ENCODE results near the gene LCN1.
"Not testable (repeated sequence)": the region's sequence is repeated elsewhere in the genome, so short reads cannot be mapped to it uniquely, and the experiment has no call there.

DNA sequence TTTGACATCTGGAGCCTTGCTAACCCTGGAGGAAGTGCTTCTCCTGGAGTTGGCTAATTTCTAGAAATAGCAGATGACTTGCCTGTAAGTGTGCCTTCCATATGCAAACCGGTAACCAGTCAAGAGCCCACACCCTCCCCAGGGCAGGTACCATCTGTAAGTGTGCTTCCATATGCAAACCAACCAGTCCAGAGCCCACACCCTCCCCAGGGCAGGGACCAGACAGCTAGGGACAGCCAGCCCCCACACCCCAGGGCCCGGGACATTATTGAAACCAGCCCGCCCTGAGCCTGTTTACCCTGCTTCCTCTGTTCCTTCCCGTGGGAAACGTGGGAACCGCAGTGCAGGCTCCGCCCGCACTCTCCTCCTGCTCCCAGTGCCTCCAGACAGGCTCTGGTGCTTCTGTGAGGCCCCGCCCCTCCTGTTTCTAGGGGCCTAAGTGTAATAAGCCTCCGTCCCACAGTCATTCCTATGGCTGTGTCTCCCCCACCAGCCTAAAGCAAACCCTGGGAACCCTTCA, 13.0 kb downstream of the LCN1 start:
- TF ChIP-seq POLR2A, EP300 (IDR thresholded peaks at IDR 0.05): not testable (repeated sequence)
- TF ChIP-seq, protein P1, sequence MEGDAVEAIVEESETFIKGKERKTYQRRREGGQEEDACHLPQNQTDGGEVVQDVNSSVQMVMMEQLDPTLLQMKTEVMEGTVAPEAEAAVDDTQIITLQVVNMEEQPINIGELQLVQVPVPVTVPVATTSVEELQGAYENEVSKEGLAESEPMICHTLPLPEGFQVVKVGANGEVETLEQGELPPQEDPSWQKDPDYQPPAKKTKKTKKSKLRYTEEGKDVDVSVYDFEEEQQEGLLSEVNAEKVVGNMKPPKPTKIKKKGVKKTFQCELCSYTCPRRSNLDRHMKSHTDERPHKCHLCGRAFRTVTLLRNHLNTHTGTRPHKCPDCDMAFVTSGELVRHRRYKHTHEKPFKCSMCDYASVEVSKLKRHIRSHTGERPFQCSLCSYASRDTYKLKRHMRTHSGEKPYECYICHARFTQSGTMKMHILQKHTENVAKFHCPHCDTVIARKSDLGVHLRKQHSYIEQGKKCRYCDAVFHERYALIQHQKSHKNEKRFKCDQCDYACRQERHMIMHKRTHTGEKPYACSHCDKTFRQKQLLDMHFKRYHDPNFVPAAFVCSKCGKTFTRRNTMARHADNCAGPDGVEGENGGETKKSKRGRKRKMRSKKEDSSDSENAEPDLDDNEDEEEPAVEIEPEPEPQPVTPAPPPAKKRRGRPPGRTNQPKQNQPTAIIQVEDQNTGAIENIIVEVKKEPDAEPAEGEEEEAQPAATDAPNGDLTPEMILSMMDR (IDR thresholded peaks at IDR 0.05): not testable (repeated sequence)

Measured in gastroesophageal sphincter (tissue), 3 donors.